Muscle layer of colon (tissue), 2 donors: ENCODE measurements around the gene B4GALNT3.

ENCODE experiments used
- H3K27ac ChIP-seq: one replicate; pipeline ENCODE4 v1.7.0; 2013; ENCODE audit warnings: low read depth, mild to moderate bottlenecking, low read length, moderate library complexity
- H3K27me3 ChIP-seq, 2 donors: one replicate each; pipeline ENCODE4 v1.7.0; 2013; ENCODE audit warnings: low read length in 2 of 2, mild to moderate bottlenecking in 2 of 2; ENCODE audit not compliant: insufficient read depth in 2 of 2, control insufficient read depth in 1 of 2
- H3K36me3 ChIP-seq: one replicate; pipeline ENCODE4 v1.7.0; 2013; ENCODE audit warnings: mild to moderate bottlenecking, low read length; ENCODE audit not compliant: insufficient read depth
- H3K4me1 ChIP-seq: one replicate; pipeline ENCODE4 v1.7.0; 2013; ENCODE audit warnings: mild to moderate bottlenecking, low read length; ENCODE audit not compliant: insufficient read depth
- H3K4me3 ChIP-seq, 2 donors: one replicate each; pipeline ENCODE4 v1.7.0; 2013; ENCODE audit warnings: low read length in 2 of 2, low read depth in 1 of 2, mild to moderate bottlenecking in 1 of 2, moderate library complexity in 1 of 2
- H3K9ac ChIP-seq: one replicate; pipeline ENCODE4 v1.7.0; 2013; ENCODE audit warnings: low read length
- H3K9me3 ChIP-seq: one replicate; pipeline ENCODE4 v1.7.0; 2013; ENCODE audit warnings: mild to moderate bottlenecking, low read length
- donor health status: abdominal sarcoma.
- donor health status: Adenocarcinoma of cecum.

B4GALNT3 gene

DNA sequence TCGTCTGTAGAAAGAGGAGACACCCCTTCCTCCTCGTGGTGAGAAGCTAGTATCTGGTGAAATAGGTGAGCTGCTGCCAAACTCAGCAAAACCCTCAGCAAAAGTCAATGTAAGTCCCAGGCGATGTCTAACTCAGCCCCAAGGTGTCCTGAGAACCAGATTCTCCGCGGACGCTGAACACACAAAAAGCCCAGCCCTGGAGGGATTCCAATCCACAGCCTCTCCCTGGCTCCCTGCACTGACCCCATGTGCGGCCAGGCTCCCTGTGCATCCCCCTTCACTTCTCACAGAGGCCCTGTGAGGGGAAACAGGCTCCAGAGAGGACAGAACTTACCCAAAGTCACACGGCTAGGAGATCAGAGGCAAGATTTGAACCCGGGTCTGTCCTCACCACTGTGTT, 122.0 kb downstream of the B4GALNT3 start:
- Histone ChIP-seq H3K9me3 (no peaks in the 10 kb centered on the region), H3K27ac (no peak overlapping the region), H3K9ac (no peak overlapping the region), H3K36me3 (no peaks in the 10 kb centered on the region), H3K27me3 (no peaks in the 10 kb centered on the region), H3K4me1 (no peaks in the 10 kb centered on the region), H3K4me3 (no peak overlapping the region)

DNA sequence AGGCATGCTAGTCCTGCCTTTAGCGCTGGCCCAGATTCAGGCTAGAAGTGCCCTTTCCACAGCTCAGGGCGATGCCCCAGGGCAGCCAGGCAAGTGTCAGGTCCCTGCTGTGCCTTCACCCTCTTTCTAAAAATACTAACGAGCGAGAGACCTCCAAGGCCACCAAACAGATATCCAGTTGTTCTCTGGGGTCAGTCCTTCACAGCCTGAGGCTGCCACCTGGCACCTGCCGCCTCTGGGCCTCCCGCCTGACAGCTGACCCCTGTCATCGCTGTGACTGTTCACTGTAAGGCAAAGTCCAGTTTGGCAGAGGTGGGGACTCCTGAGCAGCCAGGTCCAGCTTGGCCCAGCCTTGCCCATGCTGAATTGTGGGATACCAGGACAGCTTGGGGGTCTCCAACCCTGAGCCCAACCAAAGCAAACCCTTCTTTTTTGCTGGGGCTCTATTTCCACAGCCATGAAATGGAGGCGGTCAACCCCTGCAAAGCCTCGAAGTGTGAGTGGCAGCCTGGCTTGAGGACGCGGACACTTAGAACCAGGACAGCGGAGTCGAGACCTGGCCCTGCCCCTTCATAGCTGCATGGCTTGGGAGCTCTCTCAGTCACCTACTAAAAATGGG, 123.6 kb downstream of the B4GALNT3 start:
- H3K27me3 ChIP-seq = no peaks in the 10 kb centered on the region
- no peak overlapping the region for H3K4me3 ChIP-seq
- no peaks in the 10 kb centered on the region for H3K4me1 ChIP-seq
- no peak overlapping the region for H3K27ac ChIP-seq
- H3K9ac ChIP-seq = no peak overlapping the region
- H3K36me3 ChIP-seq = no peaks in the 10 kb centered on the region
- H3K9me3 ChIP-seq = no peaks in the 10 kb centered on the region

DNA sequence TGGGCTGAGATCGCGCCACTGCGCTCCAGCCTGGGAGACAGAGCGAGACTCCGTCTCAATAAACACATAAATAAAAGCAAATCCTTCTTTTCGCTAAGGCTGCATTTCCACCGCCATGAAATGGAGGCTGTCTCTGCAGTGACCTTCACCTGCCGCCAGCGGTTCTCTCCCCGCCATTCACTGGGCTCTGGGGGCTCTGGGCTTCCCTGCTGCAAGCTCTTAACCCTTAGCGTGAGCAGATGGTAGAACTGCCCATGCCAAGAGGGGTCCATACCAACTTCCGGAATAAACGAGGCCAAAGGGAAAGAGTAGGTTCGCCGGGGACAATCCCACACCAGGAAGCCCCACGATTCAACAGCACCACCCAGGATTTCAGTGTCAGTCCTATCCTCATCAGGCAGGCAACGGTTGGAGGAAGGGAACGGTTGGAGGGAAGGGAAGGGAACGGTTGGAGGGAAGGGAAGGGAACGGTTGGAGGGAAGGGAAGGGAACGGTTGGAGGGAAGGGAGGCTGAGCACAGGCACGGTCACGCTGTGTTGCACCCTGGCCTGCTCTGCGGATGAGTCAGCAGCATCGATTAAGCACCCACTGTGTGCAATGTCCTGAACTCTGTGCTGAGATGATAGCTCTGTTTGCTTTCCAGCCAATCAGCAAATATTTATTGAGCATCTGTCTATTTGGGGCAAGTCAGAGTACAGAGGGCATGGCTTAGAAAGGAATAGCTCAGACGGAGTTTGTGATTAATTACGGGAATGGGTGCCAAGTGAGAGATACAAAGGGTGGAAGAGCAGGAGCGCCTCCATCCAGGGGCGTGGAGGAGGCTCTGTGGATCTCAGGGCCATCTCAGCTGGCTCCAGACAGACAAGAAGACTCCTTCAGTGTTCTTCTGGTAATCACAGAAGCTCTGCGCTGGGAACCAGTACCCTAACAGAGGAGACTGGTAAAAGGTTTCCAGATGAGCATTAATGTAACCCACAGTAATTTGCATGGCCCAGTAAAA, 125.6 kb downstream of the B4GALNT3 start:
- no peak overlapping the region for H3K4me3 ChIP-seq
- no peaks in the 10 kb centered on the region for H3K27me3 ChIP-seq
- H3K9ac ChIP-seq = no peak overlapping the region
- no peaks in the 10 kb centered on the region for H3K9me3 ChIP-seq
- no peak overlapping the region for H3K27ac ChIP-seq
- H3K36me3 ChIP-seq = no peaks in the 10 kb centered on the region
- H3K4me1 ChIP-seq = no peaks in the 10 kb centered on the region

DNA sequence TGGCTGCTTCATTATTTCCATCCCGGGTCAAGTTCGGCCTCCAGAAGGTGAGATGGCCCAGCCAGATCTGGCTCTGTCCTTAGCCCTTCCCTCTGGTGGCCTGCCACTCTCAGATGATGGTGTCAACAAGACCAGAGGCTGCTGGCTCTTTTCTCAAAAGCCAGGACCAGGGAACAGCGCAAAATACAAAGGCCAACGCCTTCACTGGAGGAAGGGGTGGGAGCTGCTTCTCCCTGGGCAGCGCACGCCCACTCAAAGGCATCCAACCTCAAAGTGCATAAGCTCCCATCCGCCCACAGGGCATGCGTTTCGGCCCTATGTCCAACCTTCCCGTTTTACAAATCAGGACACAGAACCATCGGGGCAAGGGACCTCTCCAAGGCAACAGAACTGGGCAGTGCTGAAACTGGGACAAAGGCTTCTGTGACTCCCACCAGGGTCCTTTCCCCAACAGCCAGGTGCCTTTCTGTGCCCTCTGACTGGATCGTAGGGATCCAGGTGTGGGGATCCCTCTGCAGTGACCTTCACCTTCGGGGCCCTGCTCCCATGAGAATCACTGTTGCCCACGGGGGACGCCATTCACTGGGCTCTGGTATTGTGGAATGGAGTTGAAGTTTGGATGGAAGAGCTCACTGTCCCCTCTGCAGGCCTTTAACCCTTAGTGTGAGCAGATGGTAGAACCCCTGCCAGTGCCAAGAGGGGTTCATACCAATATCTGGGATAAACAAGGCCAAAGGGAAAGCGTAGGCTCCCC, 126.8 kb downstream of the B4GALNT3 start:
- H3K27ac ChIP-seq = no peak overlapping the region
- H3K4me3 ChIP-seq = no peak overlapping the region
- no peak overlapping the region for H3K9ac ChIP-seq

DNA sequence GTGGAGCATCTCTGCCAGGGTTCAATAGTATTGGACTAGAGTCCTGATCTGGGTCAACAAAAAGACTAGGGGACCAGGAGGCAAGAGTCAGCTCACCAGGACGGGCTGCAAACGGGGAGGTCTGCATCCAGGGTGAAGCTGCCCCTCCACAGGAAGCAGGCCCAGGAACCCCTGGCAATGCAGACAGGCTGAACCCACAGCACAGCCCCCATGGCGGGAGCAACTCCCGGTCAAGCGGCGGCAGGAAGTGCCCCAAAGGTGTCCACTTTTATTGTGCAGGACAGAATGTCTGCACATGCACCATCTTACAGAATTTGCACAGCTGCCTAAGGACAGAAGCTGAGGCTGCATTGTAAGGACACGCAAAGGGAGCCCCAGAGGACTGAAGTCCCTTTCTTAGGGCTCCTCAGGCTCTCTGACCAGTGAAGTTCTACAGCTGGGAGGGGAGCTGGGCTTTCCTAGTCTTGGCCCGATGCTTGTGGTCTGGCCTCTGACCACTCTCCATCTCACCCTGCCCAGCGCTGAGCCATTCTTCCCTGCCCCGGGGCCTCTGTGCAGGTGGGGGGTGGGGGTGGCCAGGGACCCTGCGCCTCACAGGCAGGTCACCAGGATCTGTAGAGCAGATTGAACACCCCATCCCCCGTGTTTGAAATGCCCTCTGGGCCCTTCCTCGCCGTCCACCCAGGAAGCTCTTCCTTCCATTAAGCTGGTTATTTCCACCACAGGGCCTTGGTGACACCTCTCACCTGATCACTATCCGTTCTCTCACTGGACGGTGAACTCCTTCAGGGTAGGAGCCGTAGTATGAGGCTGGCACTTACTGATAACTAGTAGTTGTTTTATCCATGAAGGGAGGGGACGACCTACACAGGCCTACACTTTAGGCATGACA, 127.6 kb downstream of the B4GALNT3 start:
- H3K9me3 ChIP-seq = no peaks in the 10 kb centered on the region
- no peaks in the 10 kb centered on the region for H3K36me3 ChIP-seq
- no peaks in the 10 kb centered on the region for H3K27me3 ChIP-seq
- no peak overlapping the region for H3K27ac ChIP-seq
- H3K9ac ChIP-seq = no peak overlapping the region
- H3K4me1 ChIP-seq = no peaks in the 10 kb centered on the region
- no peak overlapping the region for H3K4me3 ChIP-seq

More for the DNA sequence above, 126.8 kb downstream of the B4GALNT3 start:
- H3K9me3 ChIP-seq = no peaks in the 10 kb centered on the region
- no peaks in the 10 kb centered on the region for H3K27me3 ChIP-seq
- H3K4me1 ChIP-seq = no peaks in the 10 kb centered on the region
- no peaks in the 10 kb centered on the region for H3K36me3 ChIP-seq

DNA sequence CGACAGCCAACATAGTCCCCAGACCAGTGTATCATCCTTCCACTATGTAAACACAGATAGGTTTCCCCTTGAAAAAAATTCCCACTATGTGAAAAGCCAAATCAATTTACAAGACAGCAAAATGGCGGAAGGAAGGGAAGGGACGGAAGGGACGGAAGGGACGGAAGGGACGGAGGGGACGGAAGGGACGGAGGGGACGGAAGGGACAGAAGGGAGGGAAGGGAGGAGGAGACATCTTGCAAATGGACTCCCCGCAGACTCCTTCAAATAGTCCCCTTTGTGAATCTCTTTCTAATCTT, 128.2 kb downstream of the B4GALNT3 start:
- Histone ChIP-seq H3K36me3 (no peaks in the 10 kb centered on the region), H3K27me3 (no peaks in the 10 kb centered on the region), H3K27ac (no peak overlapping the region), H3K4me1 (no peaks in the 10 kb centered on the region), H3K9me3 (no peaks in the 10 kb centered on the region), H3K4me3 (no peak overlapping the region), H3K9ac (no peak overlapping the region)

DNA sequence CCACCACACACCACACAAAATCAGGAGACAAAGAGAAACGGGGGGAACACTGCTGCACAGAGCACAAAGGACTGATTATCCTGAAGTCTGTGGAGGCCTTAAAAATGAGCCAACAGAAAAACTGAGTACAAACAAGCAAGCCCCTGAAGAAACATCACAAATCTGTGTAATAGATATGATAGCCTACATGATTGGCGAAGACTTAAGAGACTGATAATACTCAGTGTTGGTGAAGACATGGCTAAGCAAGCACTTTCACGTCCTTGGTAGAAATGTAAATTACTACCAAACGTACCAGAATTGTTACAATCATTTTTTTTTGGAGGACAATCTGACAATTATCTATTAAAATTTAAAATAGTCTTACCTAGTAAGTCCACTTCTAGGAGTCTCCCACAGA, 128.9 kb downstream of the B4GALNT3 start:
- Histone ChIP-seq H3K36me3 (no peaks in the 10 kb centered on the region), H3K9ac (no peak overlapping the region), H3K4me1 (no peaks in the 10 kb centered on the region), H3K9me3 (no peaks in the 10 kb centered on the region), H3K27ac (no peak overlapping the region), H3K4me3 (no peak overlapping the region), H3K27me3 (no peaks in the 10 kb centered on the region)

DNA sequence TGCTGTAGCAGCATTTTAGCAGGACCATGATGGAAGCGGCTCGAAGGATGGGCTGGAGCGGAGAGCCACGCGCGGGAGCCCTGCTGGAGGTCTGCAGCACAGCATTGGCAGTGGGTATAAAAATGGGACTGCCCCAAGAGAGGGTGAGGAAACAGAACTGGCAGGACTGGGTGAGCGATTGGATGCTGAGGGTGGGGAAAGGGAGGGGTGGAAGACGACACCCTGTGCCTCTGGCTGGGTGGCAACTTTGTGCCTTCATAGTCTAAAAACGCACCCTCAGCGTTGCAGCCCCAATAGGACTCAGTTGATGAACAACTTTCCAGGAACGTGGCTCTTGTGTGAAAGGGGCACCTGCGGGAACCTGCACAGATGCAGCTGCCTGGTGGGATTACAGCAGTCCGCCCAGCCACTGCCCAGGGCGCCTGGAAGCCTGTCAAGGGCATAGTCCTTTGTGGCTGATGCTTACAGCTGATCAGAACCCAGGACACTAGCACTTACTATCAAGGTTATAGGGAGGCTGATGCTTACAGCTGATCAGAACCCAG, 130.5 kb downstream of the B4GALNT3 start:
- H3K4me1 ChIP-seq = no peaks in the 10 kb centered on the region
- no peak overlapping the region for H3K9ac ChIP-seq
- no peaks in the 10 kb centered on the region for H3K36me3 ChIP-seq
- H3K27ac ChIP-seq = no peak overlapping the region
- H3K27me3 ChIP-seq = no peaks in the 10 kb centered on the region
- no peaks in the 10 kb centered on the region for H3K9me3 ChIP-seq
- H3K4me3 ChIP-seq = no peak overlapping the region

DNA sequence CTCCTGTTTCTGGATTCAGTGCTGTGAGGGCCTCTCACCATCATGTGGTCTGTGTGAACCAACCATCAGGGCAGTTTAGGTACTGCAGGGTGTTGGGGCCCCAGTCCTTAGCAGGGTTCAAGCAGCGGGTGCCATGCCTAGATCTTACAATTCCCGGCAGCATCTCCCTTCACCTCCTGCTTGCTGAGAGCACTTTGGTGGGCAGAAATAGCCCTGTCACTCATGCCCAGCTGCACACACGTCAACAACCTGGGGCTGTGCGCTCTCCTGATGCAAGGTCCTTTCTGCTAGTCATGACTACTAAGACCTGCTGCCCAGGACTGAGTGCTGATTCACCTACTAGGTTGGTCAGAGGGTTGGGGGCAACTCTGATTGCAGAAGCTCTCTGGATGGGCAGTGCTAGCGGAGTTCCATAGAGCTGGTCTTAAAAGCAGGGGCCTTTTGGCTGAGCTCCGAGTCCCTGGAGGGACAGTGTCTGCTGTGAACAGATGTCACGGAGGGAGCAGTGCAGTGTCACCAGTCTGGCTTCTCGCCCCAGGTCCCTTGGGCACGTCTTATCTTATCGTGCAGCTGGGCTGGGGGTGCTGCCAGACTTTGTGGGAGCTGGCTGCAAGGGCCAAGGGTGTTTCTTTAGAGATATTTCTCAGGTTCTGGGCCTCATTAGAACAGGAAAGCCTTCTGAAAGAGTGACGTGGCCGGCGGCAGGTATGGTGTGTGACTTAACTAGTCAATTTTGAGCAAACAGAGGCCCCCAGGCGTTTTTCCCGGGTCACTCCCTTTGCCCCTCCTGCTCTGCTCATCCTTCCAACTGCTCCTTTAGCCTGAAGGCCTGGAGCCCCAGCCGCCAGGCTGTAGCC, 131.7 kb downstream of the B4GALNT3 start:
- Histone ChIP-seq H3K4me1 (no peaks in the 10 kb centered on the region), H3K9me3 (no peaks in the 10 kb centered on the region), H3K27me3 (no peaks in the 10 kb centered on the region), H3K4me3 (no peak overlapping the region), H3K27ac (no peak overlapping the region), H3K36me3 (no peaks in the 10 kb centered on the region), H3K9ac (no peak overlapping the region)

DNA sequence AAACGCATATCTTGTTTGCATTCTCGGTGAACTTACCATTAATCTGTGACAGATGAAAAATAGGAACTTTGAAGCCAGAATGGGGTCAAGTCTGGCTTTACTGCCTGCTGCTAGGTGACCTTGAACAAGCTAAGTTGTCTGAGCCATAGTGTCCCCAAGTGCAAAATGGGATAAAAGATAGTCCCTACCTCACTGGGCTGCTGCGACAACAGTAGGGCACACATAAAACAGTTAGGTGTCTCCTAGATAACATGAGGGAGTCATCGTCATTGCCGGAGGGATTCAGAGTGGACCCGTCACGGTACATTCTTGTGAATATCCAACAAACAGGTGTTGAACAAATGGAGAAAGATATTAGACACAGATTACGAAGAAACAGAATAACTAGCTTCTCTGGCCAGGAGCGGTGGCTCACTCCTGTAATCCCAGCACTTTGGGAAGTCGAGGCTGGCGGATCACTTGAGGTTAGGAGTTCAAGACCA, 132.3 kb downstream of the B4GALNT3 start:
- Histone ChIP-seq H3K4me1 (no peaks in the 10 kb centered on the region), H3K27me3 (no peaks in the 10 kb centered on the region), H3K36me3 (no peaks in the 10 kb centered on the region), H3K9me3 (no peaks in the 10 kb centered on the region), H3K4me3 (no peak overlapping the region), H3K27ac (no peak overlapping the region), H3K9ac (no peak overlapping the region)
